Measurements from ENCODE around the gene HOXA13.

Gene HOXA13

GRCh38 chr7:27199849-27200760 is at the start of gene HOXA13:
Gene HOXA13, minus strand, starts transcription at chr7:27200091. Its CDS starts 14 bp downstream, at chr7:27200077.
- DNase-seq, result no peak

GRCh38 chr7:27248911-27249723 is 49.2 kb upstream of the HOXA13 start:
- no peak for DNase-seq

- DNase-seq, result no peak
Measured at GRCh38 chr7:27248427-27248806, 48.5 kb upstream of the HOXA13 start.

- no peak for DNase-seq
Measured at GRCh38 chr7:27247452-27248426, 47.8 kb upstream of the HOXA13 start.

- DNase-seq, result no peak
Measured at GRCh38 chr7:27247000-27247399, 47.1 kb upstream of the HOXA13 start.

GRCh38 chr7:27245798-27246691 is 46.2 kb upstream of the HOXA13 start:
- no peak for DNase-seq

- no peak for DNase-seq
Measured at GRCh38 chr7:27245124-27245797, 45.4 kb upstream of the HOXA13 start.

GRCh38 chr7:27244488-27245123 is 44.7 kb upstream of the HOXA13 start:
- DNase-seq, result no peak

GRCh38 chr7:27243340-27244163 is 43.7 kb upstream of the HOXA13 start:
- DNase-seq, result no peak

GRCh38 chr7:27242555-27243339 is 42.9 kb upstream of the HOXA13 start, which contains the start of gene EVX1:
Gene EVX1, plus strand, starts transcription at chr7:27242802. Its CDS starts 229 bp downstream, at chr7:27243031.
- DNase-seq, result no peak

- no peak for DNase-seq
Measured at GRCh38 chr7:27242154-27242553, 42.3 kb upstream of the HOXA13 start.

- no peak for DNase-seq
Measured at GRCh38 chr7:27241189-27242056, 41.5 kb upstream of the HOXA13 start.

GRCh38 chr7:27240015-27240731 is 40.3 kb upstream of the HOXA13 start:
- no peak for DNase-seq

- DNase-seq, result no peak
Measured at GRCh38 chr7:27239387-27240014, 39.6 kb upstream of the HOXA13 start.

GRCh38 chr7:27238979-27239386 is 39.1 kb upstream of the HOXA13 start:
- DNase-seq, result no peak

- DNase-seq, result no peak
Measured at GRCh38 chr7:27237735-27238334, 37.9 kb upstream of the HOXA13 start.

Data from SHP77 (cell line).